PC-3 (cell line): Measurements from ENCODE around the gene FGD5. TPM values are rescaled to one million over a fixed set of nuclear protein-coding genes. Genes with fewer than 3 reads are reported as not detected.

ENCODE experiments used
- ATAC-seq: fragments of 200-7000 bp; cut with Tn5 transposase; 2 replicates; pipeline ENCODE4 v1.9.1; 2020; ENCODE audit warnings: mild to moderate bottlenecking, moderate library complexity
- BruUV-seq: library from RNA; stranded (reverse); fragments of 400-500 nt; replicated peaks from 2 replicates; lab custom pipeline; 2021; lab: Mats Ljungman, UMichigan
- CTCF ChIA-PET: fragments of 300-600 bp; sonication (Branson Sonifier 250); formaldehyde crosslinking; loops from one replicate; lab custom pipeline; 2022; ENCODE audit warnings: antibody characterized with exemption; lab: Charles Lee
- POLR2A ChIA-PET: fragments of 300-600 bp; sonication (Branson Sonifier 250); formaldehyde crosslinking; loops from one replicate; lab custom pipeline; 2022; ENCODE audit warnings: antibody characterized with exemption; ENCODE audit not compliant: unreplicated experiment; lab: Charles Lee
- DNase-seq: peaks from one replicate; pipeline ENCODE4 v3.0.0-alpha.2; 2015
- H2AFZ ChIP-seq: fragments of 300-600 bp; sonication (generic); 2 replicates; pipeline ENCODE4 v1.6.0; 2016; ENCODE audit warnings: antibody characterized with exemption, low read length
- H3F3A ChIP-seq: fragments of 300-600 bp; sonication (generic); one replicate; pipeline ENCODE4 v1.6.0; 2017; ENCODE audit warnings: antibody characterized with exemption, low read length, control low read depth, mild to moderate bottlenecking; ENCODE audit not compliant: unreplicated experiment
- H3K27ac ChIP-seq: fragments of 300-600 bp; sonication (generic); 2 replicates; pipeline ENCODE4 v1.5.1; 2016; ENCODE audit warnings: mild to moderate bottlenecking, low read length
- H3K27me3 ChIP-seq: fragments of 300-600 bp; sonication (generic); 2 replicates; pipeline ENCODE4 v1.6.1; 2016; ENCODE audit warnings: low read length, mixed read lengths
- H3K36me3 ChIP-seq: fragments of 300-600 bp; sonication (generic); 2 replicates; pipeline ENCODE4 v1.6.1; 2016; ENCODE audit warnings: low read depth, mixed run types, low read length, mixed read lengths
- H3K4me1 ChIP-seq: fragments of 300-600 bp; sonication (generic); 2 replicates; pipeline ENCODE4 v1.5.1; 2016; ENCODE audit warnings: low read length; ENCODE audit not compliant: insufficient read depth
- H3K4me2 ChIP-seq: fragments of 300-600 bp; sonication (generic); 2 replicates; pipeline ENCODE4 v1.6.0; 2016; ENCODE audit warnings: low read length
- H3K4me3 ChIP-seq: fragments of 300-600 bp; sonication (generic); 2 replicates; pipeline ENCODE4 v1.5.1; 2016; ENCODE audit warnings: mild to moderate bottlenecking, low read length, mixed read lengths
- H3K79me2 ChIP-seq: fragments of 300-600 bp; sonication (generic); 2 replicates; pipeline ENCODE4 v1.6.1; 2017; ENCODE audit warnings: low read length, mixed read lengths
- H3K9ac ChIP-seq: fragments of 300-600 bp; sonication (generic); 2 replicates; pipeline ENCODE4 v1.6.0; 2016; ENCODE audit warnings: mild to moderate bottlenecking, low read length
- H3K9me2 ChIP-seq: fragments of 300-600 bp; sonication (generic); replicated peaks from 2 replicates; pipeline ENCODE4 v1.6.1; 2016; ENCODE audit warnings: mixed run types, low read length, mixed read lengths
- H3K9me3 ChIP-seq: fragments of 300-600 bp; sonication (generic); 2 replicates; pipeline ENCODE4 v1.6.1; 2016; ENCODE audit warnings: low read length, mixed read lengths
- H4K20me1 ChIP-seq: fragments of 300-600 bp; sonication (generic); 2 replicates; pipeline ENCODE4 v1.6.1; 2016; ENCODE audit warnings: low read length, mixed read lengths
- CTCF ChIP-seq: fragments of 300-600 bp; sonication (generic); conservative IDR thresholded peaks from 2 replicates; pipeline ENCODE4 v1.5.1; 2017; ENCODE audit warnings: antibody characterized with exemption, low read depth, mild to moderate bottlenecking, low read length
- EZH2 ChIP-seq: fragments of 300-600 bp; sonication (generic); IDR thresholded peaks from one replicate; pipeline ENCODE4 v1.6.1; 2017; ENCODE audit warnings: antibody characterized with exemption, mild to moderate bottlenecking, low read length; ENCODE audit not compliant: unreplicated experiment
- EZH2phosphoT487 ChIP-seq: fragments of 300-600 bp; sonication (generic); IDR thresholded peaks from 2 replicates; pipeline ENCODE4 v1.6.1; 2018; ENCODE audit warnings: mild to moderate bottlenecking, antibody characterized with exemption, low read length, borderline replicate concordance
- intact Hi-C: fragments of 100-400 bp; cut with micrococcal nuclease; formaldehyde crosslinking; loops from 2 replicates; pipeline ENCODE4 v1.9.0; 2023
- total RNA-seq: library from RNA; depleted of rRNA; stranded (reverse); fragments of >200 nt; gene quantifications from 2 replicates; pipeline ENCODE4 v1.2.3, GENCODE V29; 2014

The FGD5 gene
- total RNA-seq, 1 experiment from 2014 or later: not detected

GRCh38 chr3:14773281-14773680, 45.5 kb upstream of the FGD5 start:
- ATAC-seq: no peak
- TF ChIP-seq EZH2phosphoT487 (no peak), CTCF (no peak), EZH2 (no peak)
- Histone ChIP-seq H3K36me3 (no peaks in the 10 kb centered on the region), H3K27me3 (no peaks in the 10 kb centered on the region), H3K4me3 (no peak overlapping the region), H3K79me2 (no peaks in the 10 kb centered on the region), H3K9ac (no peak overlapping the region), H3K4me2 (no peak overlapping the region), H3K4me1 (no peaks in the 10 kb centered on the region), H3F3A (no peaks in the 10 kb centered on the region), H2AFZ (no peak overlapping the region), H3K9me2 (no peaks in the 10 kb centered on the region), H4K20me1 (no peaks in the 10 kb centered on the region), H3K9me3 (no peaks in the 10 kb centered on the region), H3K27ac (no peak overlapping the region)
- ChIA-PET POLR2A (no interaction called here), CTCF (no interaction called here)
- no TSS peak for BruUV-seq
- no peak for DNase-seq
- intact Hi-C loops: no loop called here

- CTCF ChIA-PET: no interaction called here
- Histone ChIP-seq H4K20me1 (no peaks in the 10 kb centered on the region), H3K79me2 (no peaks in the 10 kb centered on the region), H3K4me2 (no peak overlapping the region), H3K4me1 (no peaks in the 10 kb centered on the region), H3F3A (no peaks in the 10 kb centered on the region), H3K9ac (no peak overlapping the region), H3K27ac (no peak overlapping the region), H3K9me2 (no peaks in the 10 kb centered on the region), H2AFZ (no peak overlapping the region), H3K9me3 (no peaks in the 10 kb centered on the region), H3K27me3 (no peaks in the 10 kb centered on the region), H3K36me3 (no peaks in the 10 kb centered on the region), H3K4me3 (no peak overlapping the region)
- no TSS peak for BruUV-seq
- no peak for TF ChIP-seq CTCF
- TF ChIP-seq EZH2phosphoT487: no peak
- TF ChIP-seq EZH2: no peak
- intact Hi-C loops: no loop called here
- POLR2A ChIA-PET: no interaction called here
- ATAC-seq (no peak), DNase-seq (no peak)
These were observed 45.1 kb upstream of the FGD5 start for GRCh38 chr3:14773691-14774128.

- H4K20me1 ChIP-seq: no peaks in the 10 kb centered on the region
- peaks cover 6% of the 10 kb centered on the region; the same call in 1 of the 2 replicates for H3K9me3 ChIP-seq
- ChIA-PET POLR2A (no interaction called here), CTCF (interaction anchor here (0.6 kb wide), 1 partner anchor 265 kb away, joined by 3 read pairs; no protein-coding TSS in a partner anchor)
- no peaks in the 10 kb centered on the region for H3K27me3 ChIP-seq
- H2AFZ ChIP-seq: no peak overlapping the region
- no peak for DNase-seq
- ATAC-seq: no peak
- no peak overlapping the region for H3K9ac ChIP-seq
- no TSS peak for BruUV-seq
- no peaks in the 10 kb centered on the region for H3K79me2 ChIP-seq
- H3K4me2 ChIP-seq: no peak overlapping the region
- no peaks in the 10 kb centered on the region for H3K9me2 ChIP-seq
- H3K27ac ChIP-seq: no peak overlapping the region
- TF ChIP-seq EZH2phosphoT487: no peak
- no peak for TF ChIP-seq CTCF
- TF ChIP-seq EZH2: no peak
- H3K36me3 ChIP-seq: no peaks in the 10 kb centered on the region
- H3K4me3 ChIP-seq: no peak overlapping the region
- H3F3A ChIP-seq: no peaks in the 10 kb centered on the region
- no peaks in the 10 kb centered on the region for H3K4me1 ChIP-seq
- intact Hi-C loops: no loop called here
These were observed 44.3 kb upstream of the FGD5 start for GRCh38 chr3:14774431-14774830.
